Pulmonary artery endothelial cell (primary cell): ENCODE data around the gene RPL29. TPM values are rescaled to one million over a fixed set of nuclear protein-coding genes. Genes with fewer than 3 reads are reported as not detected.

ENCODE experiments used
- DNase-seq: peaks from one replicate; pipeline ENCODE4 v3.0.0-alpha.2; 2011; ENCODE audit warnings: low read depth, low spot score
- total RNA-seq: library from RNA; depleted of rRNA; stranded (reverse); fragments of >200 nt; gene quantifications from 2 replicates; pipeline ENCODE4 v1.2.3, GENCODE V29; 2014

RPL29 gene
- total RNA-seq, 1 donor from 2014 or later, result 1,401 TPM

GRCh38 chr3:52026041-52026440 lies 30.3 kb upstream of the RPL29 start:
- no peak for DNase-seq

DNA sequence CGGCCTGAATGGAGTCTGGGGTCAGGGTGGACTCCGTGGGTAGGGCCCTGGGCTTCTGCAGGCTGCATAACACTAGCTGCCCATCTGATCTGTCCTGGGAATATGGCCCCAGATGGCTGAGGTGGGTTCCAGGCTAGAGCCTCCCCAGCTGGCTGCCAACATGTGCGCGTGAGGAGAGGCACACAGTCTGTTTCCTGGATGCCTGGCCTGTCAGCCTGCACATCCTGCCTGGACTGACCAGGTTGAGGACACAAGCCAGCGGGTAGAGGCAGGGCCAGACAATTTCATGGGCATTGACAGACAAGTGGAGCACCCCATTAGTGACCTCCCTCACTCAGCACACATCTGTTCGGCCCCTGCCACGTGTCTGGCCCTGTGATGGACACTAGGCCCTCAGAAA lies 29.8 kb upstream of the RPL29 start:
- DNase-seq, result no peak

DNA sequence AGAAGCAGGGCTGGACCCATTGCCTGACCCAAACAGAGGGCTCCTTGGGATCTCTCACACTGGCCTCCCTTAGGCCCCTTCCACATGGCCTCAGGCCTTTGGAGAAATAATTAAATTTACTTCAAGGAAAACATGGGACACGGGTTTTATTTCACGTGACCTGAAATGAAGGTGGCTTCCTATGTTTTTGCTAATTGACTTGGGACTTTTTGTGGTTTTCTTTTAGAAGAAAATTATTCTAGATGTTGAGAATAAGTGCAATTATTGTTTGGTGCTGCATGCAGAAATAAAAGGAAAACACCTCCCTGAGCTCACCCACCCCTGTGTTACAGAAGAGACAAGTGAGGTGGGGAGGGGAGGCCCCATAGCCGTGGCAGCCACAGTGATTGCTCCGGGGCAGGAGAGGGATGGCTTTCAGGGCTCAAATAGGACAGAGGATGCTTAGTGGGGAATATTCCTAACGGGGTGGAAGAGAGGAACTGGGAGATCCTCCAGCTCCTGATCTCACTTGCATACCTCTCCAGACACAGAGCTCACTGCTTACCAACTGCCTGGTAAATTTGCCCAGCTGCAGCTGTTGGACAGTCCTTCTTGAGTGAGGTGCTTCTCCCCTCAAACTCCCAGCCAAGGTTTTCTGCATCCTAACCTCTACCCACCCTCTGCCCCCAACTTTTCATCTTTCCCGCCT lies 29.2 kb upstream of the RPL29 start:
- no peak for DNase-seq

DNA sequence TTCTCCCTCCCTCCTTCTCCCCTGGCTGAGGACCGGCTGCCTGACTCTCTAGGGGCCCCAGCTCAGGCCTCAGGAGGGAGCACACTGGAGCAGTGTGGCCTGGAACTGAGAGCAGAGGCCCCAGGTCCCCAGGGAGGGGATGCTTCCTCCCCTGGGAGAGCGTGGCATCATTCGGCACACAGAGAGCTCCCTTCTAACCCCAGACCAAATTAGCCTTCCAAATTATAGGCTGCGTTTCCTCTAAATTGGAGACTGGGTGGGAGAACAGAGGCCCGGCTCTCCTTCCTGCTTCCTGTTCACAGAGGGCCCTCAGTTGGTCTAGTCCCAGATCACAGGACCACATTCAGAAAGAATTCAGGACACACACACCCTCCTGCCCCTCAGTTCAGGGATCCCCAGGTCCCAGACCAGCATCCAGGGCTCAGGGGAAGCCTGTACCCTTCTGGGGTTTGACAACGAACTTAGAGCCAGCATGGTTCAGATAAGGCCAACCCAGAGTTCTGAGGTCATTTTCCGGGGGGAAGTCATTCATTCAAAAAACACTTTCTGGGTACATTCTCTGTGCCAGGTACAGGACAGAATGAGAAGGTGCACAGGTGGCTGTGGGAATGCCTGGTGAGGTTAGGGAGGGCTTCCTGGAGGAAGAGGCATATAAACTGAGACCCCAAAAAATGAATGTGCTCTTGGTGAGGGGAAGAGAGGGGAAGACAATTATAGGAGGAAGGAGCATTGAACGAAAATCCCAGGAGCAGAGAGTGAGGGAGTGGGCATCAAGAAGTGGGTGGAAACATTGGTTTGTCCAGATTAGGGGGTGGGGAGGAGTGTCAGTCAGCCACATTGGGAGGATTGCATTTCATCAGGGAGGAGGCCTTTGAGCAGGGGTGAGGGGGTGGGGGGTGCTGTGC lies 28.4 kb upstream of the RPL29 start:
- DNase-seq, result no peak

DNA sequence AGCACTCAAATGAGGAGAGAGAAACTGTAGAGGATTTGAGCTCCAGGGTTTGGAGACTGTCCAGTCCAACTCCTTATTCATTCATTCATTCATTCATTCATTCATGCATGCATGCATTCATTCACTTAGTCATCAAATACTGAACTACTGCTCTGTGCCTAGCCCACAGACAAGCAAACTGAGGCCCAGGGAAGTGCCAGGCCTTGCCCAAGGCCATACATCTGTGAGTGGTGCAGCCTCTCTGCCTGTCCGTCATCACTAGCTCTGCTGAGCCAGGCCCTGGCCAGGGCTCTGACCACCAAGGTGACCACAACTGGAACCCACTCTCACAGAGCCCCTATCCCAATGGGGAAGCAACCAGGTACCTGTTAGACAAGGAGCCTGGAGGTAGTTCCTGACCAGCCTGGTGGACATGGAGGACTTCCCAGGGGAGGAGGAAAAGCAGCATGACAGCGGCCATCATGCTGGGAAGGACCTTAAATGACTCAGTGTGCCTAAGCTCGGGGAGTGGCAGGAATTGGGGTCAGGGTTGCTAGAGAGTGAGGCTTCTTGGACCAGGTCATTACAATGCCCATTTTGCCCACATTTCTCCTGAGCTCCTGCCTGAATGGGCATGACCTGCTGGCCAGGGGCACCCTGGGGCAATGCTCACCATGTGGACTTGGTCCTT lies 27.5 kb upstream of the RPL29 start:
- no peak for DNase-seq

GRCh38 chr3:52022323-52023100 lies 26.8 kb upstream of the RPL29 start:
- DNase-seq, result no peak

DNA sequence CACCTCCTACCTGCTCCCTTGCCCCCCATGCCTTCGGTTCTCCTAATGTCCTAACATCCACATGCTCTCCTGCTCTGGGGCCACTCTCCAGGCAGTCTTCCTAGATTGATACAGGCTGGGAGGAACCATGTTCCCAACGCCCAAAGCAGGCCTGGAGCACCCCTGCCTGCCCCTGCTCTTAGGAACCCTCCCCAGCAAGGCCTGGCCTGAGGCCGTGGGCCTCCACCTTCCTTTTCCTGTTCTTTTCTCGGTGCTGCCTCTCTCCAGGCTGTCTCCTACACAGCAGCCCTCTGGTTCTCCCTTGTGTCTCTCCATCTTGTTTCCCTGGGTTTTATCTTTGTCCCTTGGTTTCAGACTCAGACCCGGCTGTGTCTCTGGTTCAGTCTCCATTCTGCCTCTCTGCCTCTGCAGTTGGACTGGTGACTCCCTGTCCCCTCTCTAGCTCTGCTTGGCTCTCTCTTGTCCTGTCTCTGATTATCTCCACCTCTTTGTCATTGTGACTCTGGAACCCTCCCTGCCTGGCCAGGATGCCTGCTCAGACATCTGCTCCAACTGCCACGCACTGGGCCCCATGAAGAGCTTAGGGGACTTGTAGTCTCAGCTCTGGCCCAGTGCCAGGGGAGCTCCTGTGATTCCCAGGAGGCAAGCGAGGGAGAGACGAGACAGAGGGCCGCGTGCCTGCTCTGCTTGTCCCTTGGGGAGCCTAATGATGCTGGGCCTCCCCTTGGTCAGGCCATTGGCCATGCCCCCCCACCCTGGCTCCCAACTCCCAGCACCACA lies 26.0 kb upstream of the RPL29 start:
- no peak for DNase-seq

GRCh38 chr3:52020796-52021195 lies 25.1 kb upstream of the RPL29 start:
- no peak for DNase-seq

DNA sequence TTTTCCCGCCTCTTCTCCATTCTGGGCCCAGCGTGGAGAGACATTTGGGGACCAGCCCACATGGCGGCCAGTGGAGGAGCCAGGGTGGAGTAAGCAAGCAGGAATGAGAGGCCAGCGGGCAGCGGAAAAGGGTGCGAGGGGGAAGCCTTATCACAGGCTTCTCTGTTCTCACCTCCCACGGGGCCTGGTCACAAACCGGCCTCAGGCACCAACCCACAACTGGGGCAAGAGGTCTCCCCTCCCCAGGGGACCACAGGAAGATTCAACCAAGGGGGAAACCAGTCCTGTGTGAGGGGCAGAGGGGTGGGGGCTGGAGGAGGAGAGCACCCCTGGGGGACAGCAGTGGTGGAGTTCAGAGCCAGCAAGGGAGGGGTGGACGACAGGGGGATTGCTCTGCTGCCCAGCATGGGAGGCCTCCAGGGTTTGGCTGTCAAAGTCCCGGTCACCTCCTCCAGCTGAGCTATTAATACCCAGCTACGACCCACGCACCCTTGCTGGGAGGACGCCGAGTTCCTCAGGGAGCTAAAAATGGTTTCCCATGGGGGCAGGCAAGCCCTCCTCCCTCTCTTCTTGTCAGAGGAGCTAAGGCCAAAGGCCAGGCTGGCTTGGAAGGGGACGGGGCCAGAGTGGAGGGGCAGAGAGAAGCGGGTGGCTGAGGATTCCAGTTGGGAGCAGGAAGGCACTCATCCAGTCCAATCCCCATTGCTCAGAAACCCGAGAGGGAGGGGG lies 23.8 kb upstream of the RPL29 start:
- DNase-seq, result no peak

DNA sequence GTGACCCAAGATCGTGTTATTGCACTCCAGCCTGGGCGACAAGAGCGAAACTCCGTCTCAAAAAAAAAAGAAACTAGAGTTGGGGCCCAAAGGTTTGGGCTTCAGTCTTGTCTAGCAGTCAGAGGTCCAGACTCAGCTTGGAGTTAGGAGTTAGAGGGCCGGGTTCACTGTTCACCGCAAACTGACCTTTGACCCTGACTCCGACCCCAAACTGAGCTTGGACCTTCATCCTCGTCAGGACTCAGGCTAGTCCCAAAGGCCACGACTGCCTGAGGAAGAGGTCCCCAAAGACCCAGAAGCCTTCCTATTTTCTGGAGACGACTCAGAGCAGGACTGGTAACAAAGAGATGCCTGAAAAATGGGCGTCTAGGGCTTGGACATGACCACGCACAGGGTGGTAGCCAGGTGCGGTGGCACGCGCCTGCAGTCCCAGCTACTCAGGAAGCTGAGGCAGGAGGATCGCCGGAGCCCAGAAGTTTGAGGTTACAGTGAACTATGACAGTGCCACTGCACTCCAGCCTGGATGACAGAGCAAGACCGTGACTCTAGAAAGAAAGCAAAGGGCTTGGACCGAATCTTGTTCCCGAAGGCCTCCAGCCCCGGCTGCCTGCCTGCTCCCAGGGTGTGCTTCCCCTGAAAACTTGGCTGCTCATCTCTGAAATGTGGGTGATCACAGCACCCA lies 22.8 kb upstream of the RPL29 start:
- no peak for DNase-seq

DNA sequence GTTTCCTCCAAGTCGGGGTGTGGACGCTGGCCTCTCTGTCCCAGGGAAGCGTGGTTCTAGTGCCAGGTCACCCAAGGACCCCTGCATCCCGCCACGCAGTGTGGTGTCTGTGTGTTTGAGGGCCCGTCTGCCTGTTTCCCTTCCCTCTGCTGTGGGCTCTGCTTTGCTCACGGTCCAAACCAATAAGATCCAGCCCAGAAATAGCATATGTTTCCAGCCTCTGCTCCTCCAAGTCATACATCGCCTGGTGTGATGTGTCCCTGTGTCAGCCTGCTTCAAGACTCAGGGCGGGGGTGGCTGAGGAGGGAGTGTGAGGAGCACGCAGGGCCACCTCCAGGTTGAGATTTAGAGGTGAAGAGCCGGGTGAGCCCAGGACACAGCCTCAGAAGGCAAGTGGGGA lies 21.9 kb upstream of the RPL29 start:
- no peak for DNase-seq

DNA sequence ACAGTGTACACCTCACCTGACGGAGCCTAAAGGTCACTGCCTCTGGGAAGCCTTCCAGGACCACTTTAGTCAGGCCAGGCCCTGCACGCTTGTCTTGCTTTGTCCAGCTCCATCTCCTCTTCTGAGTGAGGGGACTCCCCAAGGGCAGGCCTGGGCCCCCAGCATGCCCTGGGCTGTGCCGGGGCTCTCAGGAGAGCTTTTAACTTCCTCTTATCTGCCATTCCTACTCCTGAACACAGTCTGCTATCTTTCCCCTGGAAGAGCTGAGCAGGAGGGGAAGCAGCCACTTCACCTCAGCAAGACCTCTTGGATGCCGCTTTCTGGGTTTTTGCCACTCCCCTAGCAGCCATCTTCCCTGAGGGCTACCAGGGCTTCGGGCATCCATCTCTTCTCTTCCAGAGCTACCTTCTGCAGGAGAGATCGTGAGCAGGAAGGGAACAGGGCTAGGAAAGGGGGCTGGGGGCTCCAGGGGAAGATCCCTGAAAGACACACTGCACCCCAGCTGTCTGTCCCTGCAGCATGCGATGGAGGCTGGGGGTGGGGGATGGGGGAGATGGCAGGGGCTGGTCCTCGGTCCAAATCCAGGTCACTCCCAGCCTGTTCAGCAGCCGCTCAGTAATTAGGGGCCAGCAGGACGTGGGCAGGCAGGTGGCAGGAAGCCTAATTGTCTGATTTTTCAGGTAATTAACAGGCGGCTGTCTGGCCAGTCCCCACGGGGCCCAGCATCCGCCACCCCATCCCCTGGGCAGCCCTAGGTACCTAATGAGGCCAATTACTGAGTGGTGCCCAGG lies 19.9 kb upstream of the RPL29 start:
- DNase-seq, result no peak

- no peak for DNase-seq
Measured at GRCh38 chr3:52014613-52015012, 18.9 kb upstream of the RPL29 start.

DNA sequence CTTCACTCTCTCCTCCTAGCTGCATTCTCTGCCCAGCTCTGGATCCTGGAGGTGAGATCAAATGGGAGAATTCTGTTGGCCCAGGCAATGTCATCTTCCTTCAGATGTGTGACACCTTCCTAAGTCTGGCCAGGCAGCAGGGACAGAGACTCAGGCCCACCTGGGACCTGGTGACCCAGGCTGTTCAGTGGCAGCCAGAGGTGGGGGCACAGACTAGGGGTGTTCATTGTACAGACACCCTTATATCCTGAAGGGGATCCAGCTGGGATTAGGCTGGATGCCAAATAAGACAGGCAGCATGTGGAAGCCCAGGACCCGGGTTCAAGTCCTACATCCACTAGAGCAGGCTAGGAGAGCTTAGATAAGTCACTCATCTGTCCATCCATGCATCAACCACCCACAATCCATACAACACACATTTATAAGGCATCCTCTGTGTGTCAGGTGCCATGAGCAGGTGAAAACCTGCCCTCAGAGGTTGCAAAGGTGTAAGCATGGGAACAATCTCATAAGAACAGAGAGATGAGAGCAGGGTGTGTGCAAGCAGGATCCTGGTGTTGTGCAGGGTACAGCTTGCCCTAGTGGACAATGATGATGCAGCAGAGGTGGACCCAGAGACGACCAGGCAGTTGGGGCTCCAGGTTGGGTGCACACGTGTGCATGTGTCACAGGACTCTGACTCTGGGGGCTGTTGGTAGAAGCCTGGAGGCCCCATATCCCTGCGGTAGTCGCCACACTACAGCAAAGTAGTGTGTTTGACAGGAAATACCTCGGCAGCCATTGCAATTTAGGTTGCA lies 18.3 kb upstream of the RPL29 start:
- DNase-seq, result no peak

DNA sequence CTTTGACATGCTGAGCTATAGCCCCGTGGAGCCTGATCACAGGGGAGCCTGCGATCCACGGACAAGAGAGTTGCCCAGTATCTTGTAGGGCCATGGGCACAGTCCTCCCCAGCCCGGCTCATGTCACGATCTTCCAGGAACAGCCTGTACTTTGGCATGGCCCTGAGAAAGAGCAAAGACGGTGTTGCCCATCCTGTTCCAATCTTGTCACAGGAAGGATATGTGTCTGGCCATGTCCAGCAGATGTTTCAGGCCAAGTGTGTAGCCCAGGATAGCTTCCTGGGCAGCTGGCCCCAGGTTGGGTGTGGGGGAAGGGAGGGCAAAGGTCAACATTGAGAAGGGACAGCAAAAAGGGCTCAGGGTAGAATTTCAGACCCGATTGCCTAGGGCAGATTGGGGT lies 17.0 kb upstream of the RPL29 start:
- no peak for DNase-seq

DNA sequence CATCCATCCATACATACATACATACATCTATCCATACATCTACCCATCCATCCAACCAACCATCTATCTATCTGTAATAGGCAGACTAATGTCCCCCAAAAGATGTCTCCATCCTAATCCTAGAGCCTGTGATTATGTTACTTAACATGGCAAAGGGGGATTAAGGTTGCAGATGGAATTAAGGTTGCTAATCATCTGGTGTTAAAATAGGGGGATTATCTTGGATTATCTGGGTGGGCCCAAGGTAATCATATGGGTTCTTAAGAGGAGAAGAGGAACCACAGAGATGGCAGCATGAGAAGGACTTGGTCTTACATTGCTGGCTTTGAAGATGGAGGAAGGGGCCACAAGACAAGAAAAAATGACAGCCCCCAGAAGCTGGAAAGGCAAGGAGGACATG lies 14.7 kb upstream of the RPL29 start:
- no peak for DNase-seq

GRCh38 chr3:52007291-52007690 lies 11.6 kb upstream of the RPL29 start:
- DNase-seq, result no peak

DNA sequence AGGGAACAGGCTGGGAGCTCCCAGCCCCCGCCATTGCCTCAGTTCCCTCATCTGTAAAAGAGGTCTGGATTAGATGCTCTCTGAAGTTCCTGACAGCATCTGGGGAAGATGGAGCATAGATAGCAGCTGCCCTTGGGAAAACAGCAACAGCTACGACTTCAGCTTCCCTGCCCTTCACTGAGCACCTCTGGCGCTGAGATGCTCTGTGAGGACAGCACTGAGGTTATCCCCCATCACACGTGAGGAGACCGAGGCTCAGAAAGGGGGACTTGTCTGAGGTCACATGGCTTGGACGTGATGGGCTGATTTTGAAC lies 11.1 kb upstream of the RPL29 start:
- no peak for DNase-seq
